Aorta (tissue), 5 donors: ENCODE data around the gene CLN5. TPM values are rescaled to one million over a fixed set of nuclear protein-coding genes. Genes with fewer than 3 reads are reported as not detected.

Experiments
- ATAC-seq: fragments of 200-7000 bp; cut with Tn5 transposase; one replicate; pipeline ENCODE4 v1.9.1; 2022; ENCODE audit warnings: moderate library complexity; ENCODE audit not compliant: low FRiP score
- DNase-seq, 2 donors: peaks; one replicate each; pipeline ENCODE4 v3.0.0-alpha.2; 2020
- H3K27ac ChIP-seq, 2 donors: one replicate each; pipeline ENCODE4 v1.5.1; 2013; ENCODE audit warnings: low read length in 2 of 2, mild to moderate bottlenecking in 2 of 2, moderate library complexity in 2 of 2, control low read depth in 1 of 2, inconsistent platforms in 1 of 2, low read depth in 1 of 2
- H3K27me3 ChIP-seq, 2 donors: one replicate each; pipeline ENCODE4 v1.6.1; 2013; ENCODE audit warnings: control low read depth in 1 of 2, low read length in 1 of 2, mild to moderate bottlenecking in 1 of 2, moderate library complexity in 1 of 2; ENCODE audit not compliant: insufficient read depth in 2 of 2, control insufficient read depth in 1 of 2
- H3K36me3 ChIP-seq, 2 donors: one replicate each; pipeline ENCODE4 v1.6.1; 2013; ENCODE audit warnings: control low read depth in 1 of 2, low read length in 1 of 2, mild to moderate bottlenecking in 1 of 2; ENCODE audit not compliant: insufficient read depth in 2 of 2, control insufficient read depth in 1 of 2
- H3K4me1 ChIP-seq, 2 donors: one replicate each; pipeline ENCODE4 v1.6.1; 2013; ENCODE audit warnings: low read length in 2 of 2, control low read depth in 1 of 2, mild to moderate bottlenecking in 1 of 2, moderate library complexity in 1 of 2; ENCODE audit not compliant: insufficient read depth in 2 of 2, control insufficient read depth in 1 of 2
- H3K4me3 ChIP-seq, 2 donors: one replicate each; pipeline ENCODE4 v1.5.1; 2013; ENCODE audit warnings: low read length in 2 of 2, control low read depth in 1 of 2, mild to moderate bottlenecking in 1 of 2
- H3K9me3 ChIP-seq: one replicate; pipeline ENCODE4 v1.6.1; 2013; ENCODE audit warnings: mild to moderate bottlenecking, low read length; ENCODE audit not compliant: control insufficient read depth
- WGBS, 2 donors: extraction: QIAGEN DNeasy Blood & Tissue Kit; methylation state at CpG; one replicate each; pipeline ENCODE4 v1.1.7; 2013; 5-methylcytosine and 5-hydroxymethylcytosine counted together
- intact Hi-C, 2 donors: fragments of 100-400 bp; cut with DNase I; formaldehyde crosslinking; loops; one replicate each; pipeline versions ENCODE4 v1.14.2 to v1.15.0; 2022
- polyA plus RNA-seq, 2 donors: library from polyadenylated mRNA; stranded (reverse); fragments of 200-250 nt; gene quantifications; one replicate each; pipeline ENCODE4 v1.2.3, GENCODE V29; 2013
- total RNA-seq, 2 donors: library from RNA; stranded (reverse); fragmentation: NEBNext Ultra II Directional; extraction: Animal tissue kit (Norgen Biotek cat#: 25700); gene quantifications; one replicate each; pipeline ENCODE4 v1.2.1, GENCODE V29; 2021
- donor health status: healthy with polysubstance abuse.
- donor health status: Bipolar disorder and iron deficiency.
- donor health status: DM: no; HTN: no; CAD: no.
- donor health status: DM: no; HTN: no; CAD: no.
- donor health status: DM: yes; HTN: yes; CAD: no.

The CLN5 gene
- total and polyA plus RNA-seq, 4 donors, result 15.4 to 31.7 (median 23.2) TPM

DNA sequence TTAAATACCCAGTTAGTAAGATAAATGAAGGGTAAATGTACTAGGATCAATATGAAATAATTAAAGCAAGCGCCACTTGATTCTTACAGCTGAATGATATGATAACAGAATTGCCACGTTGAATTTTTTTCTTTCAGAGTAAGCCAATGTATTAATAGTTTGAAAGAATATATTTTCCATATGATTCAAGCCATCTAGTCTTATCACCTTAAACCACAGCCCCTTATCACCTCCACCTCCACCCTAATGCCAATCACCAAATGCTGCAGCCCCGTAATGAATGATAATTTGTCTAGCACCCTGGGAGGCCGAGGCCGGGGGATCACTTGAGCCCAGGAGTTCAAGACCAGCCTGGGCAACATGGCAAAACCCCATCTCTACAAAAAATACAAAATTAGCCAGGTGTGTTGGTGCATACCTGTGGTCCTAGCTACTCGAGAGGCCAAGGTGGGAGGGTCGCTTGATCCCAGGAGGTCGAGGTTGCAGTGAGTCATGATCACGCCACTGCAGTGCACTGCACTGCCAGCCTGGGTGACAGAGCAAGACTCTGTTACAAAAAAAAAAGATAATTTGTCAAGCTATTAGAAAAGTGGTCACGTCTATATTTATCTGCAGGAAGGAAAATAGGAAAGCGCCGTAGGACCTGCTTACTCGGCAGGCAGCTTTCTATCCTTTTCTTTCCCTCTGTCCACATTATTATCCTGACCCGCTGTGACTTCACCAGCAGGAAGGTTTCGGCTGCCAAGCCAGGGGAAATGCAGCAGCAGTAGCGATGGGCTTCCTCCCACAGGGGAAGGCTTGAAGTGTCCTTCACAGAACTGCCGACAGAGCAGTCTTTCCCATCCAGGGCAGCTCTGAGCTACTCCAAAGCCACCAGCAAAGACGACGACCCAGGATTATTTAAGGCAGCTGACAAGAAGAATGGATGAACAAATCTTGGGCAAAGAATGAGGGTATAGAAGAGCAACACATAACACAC lies 19.7 kb upstream of the CLN5 start:
- Histone ChIP-seq H3K36me3 (no peaks in the 10 kb centered on the region), H3K4me3 (no peak overlapping the region), H3K4me1 (no peaks in the 10 kb centered on the region), H3K27ac (no peak overlapping the region), H3K9me3 (no peaks in the 10 kb centered on the region), H3K27me3 (no peaks in the 10 kb centered on the region)
- intact Hi-C loops, result no loop called here
- ATAC-seq, result no peak
- 51 to 60% methylated on average over 19 of the region's 19 CpGs for WGBS, 2 donors
- DNase-seq, result no peak

DNA sequence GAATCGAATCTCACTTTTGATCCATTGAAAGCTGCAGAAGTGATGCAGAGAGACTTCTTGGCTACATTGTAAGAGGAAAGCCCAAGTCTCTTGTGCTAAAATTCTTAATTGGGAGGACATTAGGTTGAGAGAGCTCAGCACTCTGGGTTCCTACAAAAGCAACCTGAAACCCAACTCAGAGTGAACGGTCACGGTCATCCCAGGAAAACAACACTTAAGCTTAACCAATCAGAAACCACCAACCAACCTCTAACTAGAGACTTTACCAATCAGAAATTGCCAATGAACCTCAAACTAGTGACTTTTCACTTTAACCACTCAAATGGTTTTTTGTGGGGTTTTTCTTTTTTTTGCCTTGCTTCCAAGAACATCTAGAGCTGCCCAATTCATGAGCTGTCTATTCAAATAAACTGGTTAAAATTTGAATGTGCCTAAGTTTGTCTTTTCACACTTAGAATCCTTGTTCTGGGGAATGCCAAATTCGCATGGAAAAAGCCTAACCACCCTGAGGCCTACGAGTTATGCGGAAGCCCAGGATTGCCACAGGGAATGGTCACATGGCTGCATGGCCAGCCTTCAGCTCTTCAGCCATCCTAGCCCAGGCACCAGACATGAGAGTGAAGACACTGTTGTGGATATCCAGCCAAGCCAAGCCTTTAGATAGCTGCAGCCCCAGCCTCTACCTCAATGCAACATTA lies 17.8 kb upstream of the CLN5 start:
- ATAC-seq, result no peak
- Histone ChIP-seq H3K4me3 (no peak overlapping the region), H3K27me3 (no peaks in the 10 kb centered on the region), H3K4me1 (no peaks in the 10 kb centered on the region), H3K9me3 (no peaks in the 10 kb centered on the region), H3K36me3 (no peaks in the 10 kb centered on the region), H3K27ac (no peak overlapping the region)
- 90 to 94% methylated on average over 6 of the region's 6 CpGs for WGBS, 2 donors
- DNase-seq, result no peak
- intact Hi-C loops, result no loop called here

DNA sequence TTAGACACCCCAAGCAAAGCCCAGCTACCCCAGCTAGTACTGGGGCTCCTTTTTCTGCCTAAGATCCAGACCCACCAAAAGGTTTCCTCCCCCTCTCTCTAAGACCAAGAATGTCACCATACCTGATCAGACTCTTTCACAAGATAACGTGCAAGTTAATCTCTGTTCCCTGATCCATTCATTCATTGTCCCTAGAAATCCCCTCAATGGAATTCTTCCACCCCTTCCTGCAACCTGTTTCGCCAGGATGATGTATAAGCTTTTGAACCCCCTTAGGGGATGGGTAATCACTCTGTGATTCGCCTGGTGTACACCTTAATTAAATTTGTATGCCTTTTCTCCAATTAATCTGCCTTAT lies 17.3 kb upstream of the CLN5 start:
- ATAC-seq, result no peak
- no peaks in the 10 kb centered on the region for H3K4me1 ChIP-seq
- H3K27me3 ChIP-seq, result no peaks in the 10 kb centered on the region
- intact Hi-C loops, result no loop called here
- 96 to 97% methylated on average over 3 of the region's 3 CpGs for WGBS, 2 donors
- DNase-seq, result no peak
- no peaks in the 10 kb centered on the region for H3K9me3 ChIP-seq
- no peak overlapping the region for H3K4me3 ChIP-seq
- no peaks in the 10 kb centered on the region for H3K36me3 ChIP-seq
- no peak overlapping the region for H3K27ac ChIP-seq

DNA sequence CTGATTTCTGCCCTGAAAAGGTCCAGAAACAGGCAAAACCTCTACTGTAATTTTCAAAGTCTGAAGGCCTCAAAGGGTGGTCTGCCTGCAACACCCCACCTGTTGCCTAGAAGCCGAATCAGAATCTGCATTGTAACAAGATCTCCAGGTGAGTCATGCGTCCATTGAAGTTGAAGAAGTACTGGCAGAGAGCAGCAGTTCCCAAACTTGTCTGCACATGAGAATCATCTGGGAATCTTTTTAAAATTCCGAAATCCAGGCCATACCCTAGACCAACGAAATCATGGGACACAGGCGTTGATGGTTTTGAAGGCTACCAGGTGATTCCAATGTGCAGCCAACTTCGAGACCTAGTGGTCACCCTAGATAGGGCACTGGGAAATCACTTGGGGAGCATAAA lies 16.0 kb upstream of the CLN5 start:
- intact Hi-C loops, result no loop called here
- Histone ChIP-seq H3K4me3 (no peak overlapping the region), H3K4me1 (no peaks in the 10 kb centered on the region), H3K27me3 (no peaks in the 10 kb centered on the region), H3K36me3 (no peaks in the 10 kb centered on the region), H3K9me3 (no peaks in the 10 kb centered on the region), H3K27ac (no peak overlapping the region)
- WGBS, 2 donors, result 95 to 96% methylated on average over 6 of the region's 6 CpGs
- ATAC-seq, result no peak
- DNase-seq, result no peak

DNA sequence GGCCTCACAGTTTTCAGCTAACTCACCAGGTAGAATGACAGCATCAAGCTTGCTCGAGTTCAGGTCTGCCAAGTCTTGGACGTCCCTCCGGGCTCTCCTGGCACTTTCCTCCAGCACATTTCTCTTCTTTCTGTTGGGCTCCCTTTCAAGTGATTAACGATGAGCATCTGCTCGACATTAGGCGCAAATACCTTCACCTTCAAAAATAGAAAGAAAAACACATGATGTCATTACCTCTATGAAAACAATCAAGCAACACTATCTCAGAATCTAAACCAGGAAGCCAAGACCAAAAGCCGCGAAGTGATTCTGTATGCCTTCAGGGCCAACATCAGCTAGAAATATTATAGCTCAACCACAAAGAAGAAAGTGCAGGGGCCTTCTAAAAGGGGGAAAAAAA lies 15.4 kb upstream of the CLN5 start:
- 18% methylated on average over 8 of the region's 8 CpGs for WGBS, 2 donors
- no peak for DNase-seq
- H3K27ac ChIP-seq, result no peak overlapping the region
- intact Hi-C loops, result no loop called here
- ATAC-seq, result no peak
- H3K4me3 ChIP-seq, result no peak overlapping the region
- H3K4me1 ChIP-seq, result no peaks in the 10 kb centered on the region
- no peaks in the 10 kb centered on the region for H3K36me3 ChIP-seq
- H3K9me3 ChIP-seq, result no peaks in the 10 kb centered on the region
- no peaks in the 10 kb centered on the region for H3K27me3 ChIP-seq

DNA sequence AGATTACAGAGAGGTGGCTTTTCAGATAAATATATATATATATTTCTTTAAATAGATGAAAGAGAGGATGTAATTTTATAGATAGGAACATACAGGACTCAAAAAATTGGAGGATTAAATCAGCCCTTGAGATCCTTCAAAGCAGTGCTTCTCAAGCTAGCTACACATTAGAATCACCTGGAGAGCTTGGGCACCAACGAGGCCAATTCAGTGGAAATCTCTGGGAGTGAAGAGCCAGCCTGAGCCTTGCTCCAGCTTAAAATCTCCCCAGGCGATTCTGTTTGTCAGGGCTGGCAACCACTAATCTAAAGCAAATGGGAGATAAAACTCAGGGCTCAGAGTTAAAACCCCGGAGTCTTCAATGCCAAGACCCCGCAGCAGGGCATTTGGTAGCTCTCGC lies 15.0 kb upstream of the CLN5 start:
- Histone ChIP-seq H3K4me3 (no peak overlapping the region), H3K9me3 (no peaks in the 10 kb centered on the region), H3K36me3 (no peaks in the 10 kb centered on the region), H3K4me1 (no peaks in the 10 kb centered on the region), H3K27me3 (no peaks in the 10 kb centered on the region), H3K27ac (no peak overlapping the region)
- no peak for ATAC-seq
- intact Hi-C loops, result no loop called here
- no peak for DNase-seq
- 53 to 57% methylated on average over 5 of the region's 5 CpGs for WGBS, 2 donors

DNA sequence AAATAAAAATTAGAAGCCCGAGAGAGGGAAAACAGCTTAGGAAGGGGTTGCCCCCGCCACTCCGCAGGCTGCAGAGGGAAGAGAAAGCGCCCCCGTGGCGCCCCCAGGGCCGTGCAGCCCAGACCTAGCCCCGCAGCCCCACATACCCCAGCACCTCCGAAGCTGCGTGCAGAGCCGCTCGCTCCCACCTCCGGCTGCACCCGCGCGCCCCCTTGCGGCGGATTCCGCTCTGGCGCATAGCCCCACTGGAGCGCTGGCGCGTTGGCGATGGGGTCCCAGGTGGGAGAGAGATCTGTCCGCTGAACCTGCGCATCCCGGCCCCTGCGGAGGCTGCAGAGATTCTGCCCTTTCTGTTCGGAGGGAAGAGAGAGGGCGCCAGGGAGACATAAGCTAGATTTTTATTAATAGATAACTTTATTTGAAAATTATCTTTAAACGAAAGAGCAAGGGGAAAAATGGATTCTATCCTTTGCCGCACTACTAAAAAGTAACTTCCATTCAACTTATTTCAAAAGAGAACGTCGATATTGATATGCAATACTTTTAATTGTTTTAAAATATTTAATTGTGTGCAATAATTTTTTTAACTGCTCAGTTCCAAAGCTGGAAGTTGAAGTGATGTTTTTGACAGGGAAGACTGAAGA lies 11.7 kb upstream of the CLN5 start:
- Histone ChIP-seq H3K27ac (no peak overlapping the region), H3K36me3 (no peaks in the 10 kb centered on the region), H3K27me3 (no peaks in the 10 kb centered on the region), H3K4me1 (no peaks in the 10 kb centered on the region), H3K9me3 (no peaks in the 10 kb centered on the region), H3K4me3 (no peak overlapping the region)
- intact Hi-C loops, result no loop called here
- DNase-seq (peak; percentile 86 to 96), ATAC-seq (peak; percentile 95)
- 3 to 5% methylated on average over 31 to 34 of the region's 34 CpGs for WGBS, 2 donors

DNA sequence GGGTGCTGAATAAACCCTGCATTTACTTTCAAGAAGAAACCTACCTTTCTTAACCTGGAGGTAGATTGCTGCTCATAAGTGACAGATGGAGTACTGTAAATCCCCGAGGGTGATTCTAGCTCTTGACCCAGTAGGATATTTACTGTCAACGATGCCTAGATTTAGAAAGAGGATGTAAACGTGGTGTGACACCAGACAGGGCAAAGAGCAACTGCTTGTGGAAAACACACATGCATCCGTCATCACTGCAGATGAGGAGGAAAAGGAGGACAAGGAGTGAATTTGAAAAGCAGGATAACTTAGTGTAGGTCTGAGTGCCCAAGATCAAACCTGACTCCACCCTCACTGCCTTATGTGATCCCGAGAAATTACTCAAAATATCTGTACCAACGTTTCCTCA lies 9.8 kb upstream of the CLN5 start:
- no peak overlapping the region for H3K4me3 ChIP-seq
- no peaks in the 10 kb centered on the region for H3K4me1 ChIP-seq
- ATAC-seq (no peak), DNase-seq (no peak)
- 74 to 77% methylated on average over 6 of the region's 6 CpGs for WGBS, 2 donors
- intact Hi-C loops, result no loop called here
- no peaks in the 10 kb centered on the region for H3K36me3 ChIP-seq
- H3K9me3 ChIP-seq, result no peaks in the 10 kb centered on the region
- no peaks in the 10 kb centered on the region for H3K27me3 ChIP-seq
- no peak overlapping the region for H3K27ac ChIP-seq
